ENCODE results near the gene CELSR1.

GRCh38 chr22:46448333-46448732, 89.1 kb downstream of the CELSR1 start:
- TF ChIP-seq, protein P1, sequence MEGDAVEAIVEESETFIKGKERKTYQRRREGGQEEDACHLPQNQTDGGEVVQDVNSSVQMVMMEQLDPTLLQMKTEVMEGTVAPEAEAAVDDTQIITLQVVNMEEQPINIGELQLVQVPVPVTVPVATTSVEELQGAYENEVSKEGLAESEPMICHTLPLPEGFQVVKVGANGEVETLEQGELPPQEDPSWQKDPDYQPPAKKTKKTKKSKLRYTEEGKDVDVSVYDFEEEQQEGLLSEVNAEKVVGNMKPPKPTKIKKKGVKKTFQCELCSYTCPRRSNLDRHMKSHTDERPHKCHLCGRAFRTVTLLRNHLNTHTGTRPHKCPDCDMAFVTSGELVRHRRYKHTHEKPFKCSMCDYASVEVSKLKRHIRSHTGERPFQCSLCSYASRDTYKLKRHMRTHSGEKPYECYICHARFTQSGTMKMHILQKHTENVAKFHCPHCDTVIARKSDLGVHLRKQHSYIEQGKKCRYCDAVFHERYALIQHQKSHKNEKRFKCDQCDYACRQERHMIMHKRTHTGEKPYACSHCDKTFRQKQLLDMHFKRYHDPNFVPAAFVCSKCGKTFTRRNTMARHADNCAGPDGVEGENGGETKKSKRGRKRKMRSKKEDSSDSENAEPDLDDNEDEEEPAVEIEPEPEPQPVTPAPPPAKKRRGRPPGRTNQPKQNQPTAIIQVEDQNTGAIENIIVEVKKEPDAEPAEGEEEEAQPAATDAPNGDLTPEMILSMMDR (conservative IDR thresholded peaks at IDR 0.05; ENCODE audit: low read depth, low read length): no peak
- no peak for TF ChIP-seq EZH2 (IDR thresholded peaks at IDR 0.05; ENCODE audit: low read length, unreplicated experiment)

Data from PC-3 (cell line).